AG04450 (cell line): ENCODE measurements around the gene THUMPD2. TPM values are rescaled to one million over a fixed set of nuclear protein-coding genes. Genes with fewer than 3 reads are reported as not detected.
A peak's percentile ranks its signal among the peaks of the same experiment; 100 is the strongest.

Source experiments
- CTCF ChIA-PET: fragments of 300-600, 350-600 bp; formaldehyde crosslinking; extraction: SDS; loops from one replicate; lab custom pipeline; 2022; ENCODE audit warnings: antibody characterized with exemption, inconsistent platforms; lab: Charles Lee
- POLR2A ChIA-PET: fragments of 350-600 bp; formaldehyde crosslinking; extraction: SDS; loops from one replicate; lab custom pipeline; 2021; ENCODE audit warnings: antibody characterized with exemption, inconsistent platforms; lab: Yijun Ruan, JAX
- DNase-seq: peaks from one replicate; pipeline ENCODE4 v3.0.0-alpha.2; 2011; ENCODE audit warnings: low read depth, low spot score
- H3K27ac ChIP-seq: one replicate; pipeline ENCODE4 v1.5.1; 2012; ENCODE audit warnings: low read depth, low read length, control low read depth
- H3K27me3 ChIP-seq: one replicate; pipeline ENCODE4 v1.6.0; 2012; ENCODE audit warnings: low read length; ENCODE audit not compliant: control insufficient read depth, insufficient read depth
- H3K4me3 ChIP-seq: 2 replicates; pipeline ENCODE4 v1.5.1; 2011; ENCODE audit warnings: mild to moderate bottlenecking, low read depth, low read length, control low read depth
- H3K9me3 ChIP-seq: 2 replicates; pipeline ENCODE4 v1.5.1; 2012; ENCODE audit warnings: low read length; ENCODE audit not compliant: control insufficient read depth, insufficient read depth
- polyA plus RNA-seq: library from polyadenylated mRNA; depleted of rRNA; stranded (reverse); fragments of >200 nt; gene quantifications from 2 replicates; pipeline ENCODE4 v1.2.3, GENCODE V29; 2011
- TF ChIP-seq, protein P1 (sequence below): IDR thresholded peaks from 2 replicates; pipeline ENCODE4 v1.5.1; 2011; ENCODE audit warnings: low read depth, low read length, control low read depth, inconsistent platforms

THUMPD2 gene
- polyA plus RNA-seq, 1 experiment = 11.7 TPM

- ChIA-PET CTCF (interaction anchor here (0.9 kb wide), 1 partner anchor 141 kb away, joined by 3 read pairs; no protein-coding TSS in a partner anchor), POLR2A (no interaction called here)
- TF ChIP-seq, protein P1, sequence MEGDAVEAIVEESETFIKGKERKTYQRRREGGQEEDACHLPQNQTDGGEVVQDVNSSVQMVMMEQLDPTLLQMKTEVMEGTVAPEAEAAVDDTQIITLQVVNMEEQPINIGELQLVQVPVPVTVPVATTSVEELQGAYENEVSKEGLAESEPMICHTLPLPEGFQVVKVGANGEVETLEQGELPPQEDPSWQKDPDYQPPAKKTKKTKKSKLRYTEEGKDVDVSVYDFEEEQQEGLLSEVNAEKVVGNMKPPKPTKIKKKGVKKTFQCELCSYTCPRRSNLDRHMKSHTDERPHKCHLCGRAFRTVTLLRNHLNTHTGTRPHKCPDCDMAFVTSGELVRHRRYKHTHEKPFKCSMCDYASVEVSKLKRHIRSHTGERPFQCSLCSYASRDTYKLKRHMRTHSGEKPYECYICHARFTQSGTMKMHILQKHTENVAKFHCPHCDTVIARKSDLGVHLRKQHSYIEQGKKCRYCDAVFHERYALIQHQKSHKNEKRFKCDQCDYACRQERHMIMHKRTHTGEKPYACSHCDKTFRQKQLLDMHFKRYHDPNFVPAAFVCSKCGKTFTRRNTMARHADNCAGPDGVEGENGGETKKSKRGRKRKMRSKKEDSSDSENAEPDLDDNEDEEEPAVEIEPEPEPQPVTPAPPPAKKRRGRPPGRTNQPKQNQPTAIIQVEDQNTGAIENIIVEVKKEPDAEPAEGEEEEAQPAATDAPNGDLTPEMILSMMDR = no peak
- no peak for DNase-seq
- Histone ChIP-seq H3K27ac (no peak overlapping the region), H3K27me3 (no peaks in the 10 kb centered on the region), H3K4me3 (no peak overlapping the region), H3K9me3 (no peaks in the 10 kb centered on the region)
Observed at GRCh38 chr2:39734445-39734844, 44.6 kb downstream of the THUMPD2 start.

DNA sequence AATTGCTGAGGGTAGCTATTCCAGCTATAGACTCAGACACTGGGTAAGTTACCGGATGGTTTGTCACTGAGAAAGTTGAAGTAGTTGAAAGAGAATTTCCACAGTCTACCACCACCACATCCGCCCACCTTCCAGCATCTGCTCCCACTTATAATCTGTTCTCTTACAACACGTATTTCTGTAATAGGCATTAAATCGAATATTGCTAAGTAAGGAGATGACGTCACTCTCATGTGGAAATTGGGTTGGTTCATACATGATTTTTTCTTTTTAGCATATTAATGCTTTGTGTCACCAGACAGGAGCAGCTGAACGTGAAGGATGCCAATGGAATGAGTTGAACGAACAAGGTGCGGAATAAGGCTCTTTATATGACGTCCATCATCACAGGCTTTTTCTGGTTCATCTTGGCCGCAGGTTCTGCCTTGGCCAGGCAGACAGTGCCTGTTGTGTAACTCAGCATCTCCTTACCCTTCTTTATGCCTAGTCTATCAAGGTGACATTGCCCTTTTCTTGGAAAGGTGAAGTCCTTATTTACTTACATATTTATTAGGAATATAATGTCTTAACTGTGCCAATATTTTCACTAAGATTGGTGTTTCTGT, 45.9 kb downstream of the THUMPD2 start:
- CTCF ChIA-PET = no interaction called here

DNA sequence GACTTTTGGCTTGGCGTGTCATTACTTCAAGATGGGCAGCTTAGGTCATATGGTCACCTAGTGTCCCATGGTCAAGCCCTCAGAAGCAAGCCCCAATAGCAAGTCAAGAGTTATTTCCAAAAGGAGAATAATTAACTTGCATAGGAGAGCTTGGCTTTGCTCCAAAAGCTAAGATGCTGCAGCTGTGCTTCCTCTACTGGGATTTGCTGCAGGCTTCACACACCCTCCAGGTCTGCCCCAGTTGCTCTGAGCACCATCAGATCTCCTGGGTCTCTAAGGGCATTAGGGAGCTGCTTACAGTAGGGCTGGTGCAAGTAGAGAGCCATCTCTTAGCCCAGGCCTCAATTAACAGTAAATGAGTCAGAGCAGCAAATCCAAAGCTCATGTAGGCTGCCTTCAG, 46.6 kb downstream of the THUMPD2 start:
- POLR2A ChIA-PET = interaction anchor here (1.0 kb wide), 1 partner anchor 119 kb away, joined by 3 read pairs; no protein-coding TSS in a partner anchor

More for the DNA sequence above, 45.9 kb downstream of the THUMPD2 start:
- Histone ChIP-seq H3K4me3 (no peak overlapping the region), H3K27me3 (no peaks in the 10 kb centered on the region), H3K9me3 (no peaks in the 10 kb centered on the region), H3K27ac (no peak overlapping the region)
- no peak for DNase-seq
- TF ChIP-seq, protein P1 = no peak
- POLR2A ChIA-PET = no interaction called here

GRCh38 chr2:39731546-39731945, 47.5 kb downstream of the THUMPD2 start:
- Histone ChIP-seq H3K27ac (no peak overlapping the region), H3K27me3 (no peaks in the 10 kb centered on the region), H3K9me3 (no peaks in the 10 kb centered on the region), H3K4me3 (no peak overlapping the region)
- TF ChIP-seq, protein P1 = no peak
- ChIA-PET CTCF (interaction anchor here (0.5 to 4.2 kb wide), 8 partner anchors 9 to 1095 kb away, joined by 3 to 41 read pairs (median 6); no protein-coding TSS in a partner anchor), POLR2A (interaction anchor here (1.0 kb wide), 1 partner anchor 120 kb away, joined by 3 read pairs; no protein-coding TSS in a partner anchor)
- no peak for DNase-seq

More for the DNA sequence above, 46.6 kb downstream of the THUMPD2 start:
- H3K27me3 ChIP-seq = no peaks in the 10 kb centered on the region
- no peak for DNase-seq
- H3K9me3 ChIP-seq = no peaks in the 10 kb centered on the region
- CTCF ChIA-PET = no interaction called here
- no peak overlapping the region for H3K4me3 ChIP-seq
- H3K27ac ChIP-seq = no peak overlapping the region
- TF ChIP-seq, protein P1 = no peak

DNA sequence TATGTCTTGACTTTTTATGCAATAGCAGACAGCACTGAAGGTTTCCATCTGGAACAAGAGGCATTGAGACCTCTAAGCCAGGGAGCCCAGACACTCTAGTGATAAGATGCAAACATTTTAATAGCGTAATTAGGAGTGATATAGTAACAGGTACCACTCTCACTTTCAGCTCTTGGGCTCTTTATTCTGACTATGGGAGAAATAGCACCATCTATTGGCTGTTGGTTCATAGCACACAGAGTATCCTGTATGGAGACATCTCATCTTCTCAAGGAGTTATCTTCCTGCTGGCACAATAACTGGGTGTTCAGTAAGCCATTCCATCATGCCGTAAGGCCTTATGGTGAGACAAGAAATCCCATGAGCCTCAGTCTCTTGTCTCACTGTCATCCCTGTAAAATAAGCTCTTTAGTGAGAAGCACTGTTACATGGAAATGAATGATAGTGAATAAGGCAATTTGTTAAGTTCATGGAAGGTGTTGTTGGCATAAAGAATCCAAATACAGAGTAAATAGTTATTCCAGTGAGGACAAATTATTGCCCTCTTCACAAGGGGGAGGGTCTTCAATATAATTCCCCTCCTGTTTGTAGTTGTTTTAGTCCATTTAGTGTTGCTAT, 48.3 kb downstream of the THUMPD2 start:
- ChIA-PET CTCF (interaction anchor here (0.5 to 4.2 kb wide), 17 partner anchors 8 to 1096 kb away, joined by 3 to 41 read pairs (median 3); no protein-coding TSS in a partner anchor), POLR2A (no interaction called here)
- H3K4me3 ChIP-seq = no peak overlapping the region
- no peaks in the 10 kb centered on the region for H3K9me3 ChIP-seq
- no peaks in the 10 kb centered on the region for H3K27me3 ChIP-seq
- no peak overlapping the region for H3K27ac ChIP-seq
- DNase-seq = no peak
- TF ChIP-seq, protein P1 = peak; percentile 57
